Measurements from ENCODE around the gene TMEM86A.
A peak's percentile ranks its signal among the peaks of the same experiment; 100 is the strongest.

TMEM86A gene

GRCh38 chr11:18715476-18715875 is 16.9 kb downstream of the TMEM86A start:
- TF ChIP-seq CTCF (IDR thresholded peaks at IDR 0.05; ENCODE audit: insufficient read depth, low read depth, low read length, missing control alignments) = no peak
- no peak overlapping the region for H3K4me3 ChIP-seq (ENCODE audit: low read depth, low read length)
- no peak for DNase-seq (ENCODE audit: low read depth)

- TF ChIP-seq CTCF (IDR thresholded peaks at IDR 0.05; ENCODE audit: insufficient read depth, low read depth, low read length, missing control alignments) = no peak
- H3K4me3 ChIP-seq (ENCODE audit: low read depth, low read length) = no peak overlapping the region
- DNase-seq (ENCODE audit: low read depth) = no peak
These were observed 21.7 kb downstream of the TMEM86A start for GRCh38 chr11:18720091-18720807.

- peak; percentile 33 for DNase-seq (ENCODE audit: low read depth)
- no peak for TF ChIP-seq CTCF (IDR thresholded peaks at IDR 0.05; ENCODE audit: insufficient read depth, low read depth, low read length, missing control alignments)
- peak overlapping the region; percentile 37 for H3K4me3 ChIP-seq (ENCODE audit: low read depth, low read length)
These were observed 22.4 kb downstream of the TMEM86A start for GRCh38 chr11:18720808-18721560.

GRCh38 chr11:18721561-18722292 is 23.1 kb downstream of the TMEM86A start:
- peak overlapping the region; percentile 37 for H3K4me3 ChIP-seq (ENCODE audit: low read depth, low read length)
- peak; percentile 58 for DNase-seq (ENCODE audit: low read depth)
- TF ChIP-seq CTCF (IDR thresholded peaks at IDR 0.05; ENCODE audit: insufficient read depth, low read depth, low read length, missing control alignments) = peak; percentile 88

GRCh38 chr11:18722293-18722637 is 23.7 kb downstream of the TMEM86A start:
- TF ChIP-seq CTCF (IDR thresholded peaks at IDR 0.05; ENCODE audit: insufficient read depth, low read depth, low read length, missing control alignments) = no peak
- DNase-seq (ENCODE audit: low read depth) = no peak
- H3K4me3 ChIP-seq (ENCODE audit: low read depth, low read length) = no peak overlapping the region

- no peak for TF ChIP-seq CTCF (IDR thresholded peaks at IDR 0.05; ENCODE audit: insufficient read depth, low read depth, low read length, missing control alignments)
- DNase-seq (ENCODE audit: low read depth) = no peak
- no peak overlapping the region for H3K4me3 ChIP-seq (ENCODE audit: low read depth, low read length)
These were observed 25.4 kb downstream of the TMEM86A start for GRCh38 chr11:18723991-18724390.

All from GM12865 (cell line).